ENCODE data around the gene GPATCH8. TPM values are rescaled to one million over a fixed set of nuclear protein-coding genes. Genes with fewer than 3 reads are reported as not detected.

GPATCH8 gene
- polyA plus RNA-seq, 1 of the 3 experiments (the other 2 are of a cell fraction) = 12.7 TPM

DNA sequence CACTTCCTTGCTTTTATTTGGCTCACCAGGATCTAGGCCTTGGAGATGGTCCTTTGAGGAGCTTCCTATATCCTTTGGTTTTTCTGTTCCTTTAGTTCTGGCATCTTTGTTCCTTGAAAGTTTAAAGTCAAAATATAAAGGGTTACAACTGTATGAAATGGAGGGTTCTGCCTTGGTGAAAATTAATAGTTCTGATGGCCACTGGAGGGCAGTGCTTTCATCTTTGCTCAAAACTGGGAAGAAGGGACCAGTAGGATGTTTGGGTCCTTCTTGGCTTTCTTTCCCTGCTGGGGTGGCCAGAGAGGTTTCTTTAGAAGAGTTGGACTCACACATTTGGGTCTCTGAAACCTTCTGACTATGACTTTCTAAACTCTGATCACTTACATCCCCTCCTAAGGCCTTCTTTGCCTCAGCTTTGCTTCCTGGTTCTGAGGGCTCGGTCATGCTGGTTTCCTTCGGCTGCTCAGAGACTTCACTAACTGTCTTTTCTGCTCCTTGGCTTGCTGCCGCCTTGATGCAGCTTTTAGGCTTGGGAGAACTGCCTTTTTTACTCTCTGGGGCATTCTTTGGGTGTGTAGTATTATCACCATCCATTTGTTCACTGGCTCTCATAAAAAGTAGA lies 102.9 kb downstream of the GPATCH8 start:
- Histone ChIP-seq H3K27me3 (ENCODE audit: insufficient read depth) (no peaks in the 10 kb centered on the region), H3K9ac (no peak overlapping the region), H3K4me2 (no peak overlapping the region), H3F3A (replicated peaks; ENCODE audit: insufficient read depth) (peaks cover 3% of the 10 kb centered on the region), H3K4me1 (ENCODE audit: control insufficient read depth in 1 of 2, insufficient read depth in 2 of 2, low read depth in 1 of 2, low read length in 1 of 2) (no peaks in the 10 kb centered on the region), H3K9me3 (no peaks in the 10 kb centered on the region), H3K79me2 (ENCODE audit: insufficient read depth) (no peaks in the 10 kb centered on the region), H2AFZ (ENCODE audit: low read depth) (no peak overlapping the region), H3K9me2 (no peaks in the 10 kb centered on the region), H3K4me3 (ENCODE audit: low read depth in 2 of 2, low read length in 1 of 2) (no peak overlapping the region), H3K36me3 (replicated peaks in 1 of 2; ENCODE audit: control insufficient read depth in 1 of 2, insufficient read depth in 2 of 2, low read length in 1 of 2) (peaks cover 54 to 56% of the 10 kb centered on the region in 2 experiments), H4K20me1 (ENCODE audit: insufficient read depth) (no peaks in the 10 kb centered on the region), H3K27ac (ENCODE audit: low read depth in 2 of 2, low read length in 1 of 2) (no peak overlapping the region)
- TF ChIP-seq FOXJ3 (CRISPR knock-in tag; IDR thresholded peaks at IDR 0.05) = no peak
- peak; percentile 59 for TF ChIP-seq RAD21 (IDR thresholded peaks at IDR 0.05; ENCODE audit: low read length)
- TF ChIP-seq, protein P1, sequence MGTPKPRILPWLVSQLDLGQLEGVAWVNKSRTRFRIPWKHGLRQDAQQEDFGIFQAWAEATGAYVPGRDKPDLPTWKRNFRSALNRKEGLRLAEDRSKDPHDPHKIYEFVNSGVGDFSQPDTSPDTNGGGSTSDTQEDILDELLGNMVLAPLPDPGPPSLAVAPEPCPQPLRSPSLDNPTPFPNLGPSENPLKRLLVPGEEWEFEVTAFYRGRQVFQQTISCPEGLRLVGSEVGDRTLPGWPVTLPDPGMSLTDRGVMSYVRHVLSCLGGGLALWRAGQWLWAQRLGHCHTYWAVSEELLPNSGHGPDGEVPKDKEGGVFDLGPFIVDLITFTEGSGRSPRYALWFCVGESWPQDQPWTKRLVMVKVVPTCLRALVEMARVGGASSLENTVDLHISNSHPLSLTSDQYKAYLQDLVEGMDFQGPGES (IDR thresholded peaks at IDR 0.05; ENCODE audit: low read depth, low read length) = no peak
- TF ChIP-seq, protein P2, sequence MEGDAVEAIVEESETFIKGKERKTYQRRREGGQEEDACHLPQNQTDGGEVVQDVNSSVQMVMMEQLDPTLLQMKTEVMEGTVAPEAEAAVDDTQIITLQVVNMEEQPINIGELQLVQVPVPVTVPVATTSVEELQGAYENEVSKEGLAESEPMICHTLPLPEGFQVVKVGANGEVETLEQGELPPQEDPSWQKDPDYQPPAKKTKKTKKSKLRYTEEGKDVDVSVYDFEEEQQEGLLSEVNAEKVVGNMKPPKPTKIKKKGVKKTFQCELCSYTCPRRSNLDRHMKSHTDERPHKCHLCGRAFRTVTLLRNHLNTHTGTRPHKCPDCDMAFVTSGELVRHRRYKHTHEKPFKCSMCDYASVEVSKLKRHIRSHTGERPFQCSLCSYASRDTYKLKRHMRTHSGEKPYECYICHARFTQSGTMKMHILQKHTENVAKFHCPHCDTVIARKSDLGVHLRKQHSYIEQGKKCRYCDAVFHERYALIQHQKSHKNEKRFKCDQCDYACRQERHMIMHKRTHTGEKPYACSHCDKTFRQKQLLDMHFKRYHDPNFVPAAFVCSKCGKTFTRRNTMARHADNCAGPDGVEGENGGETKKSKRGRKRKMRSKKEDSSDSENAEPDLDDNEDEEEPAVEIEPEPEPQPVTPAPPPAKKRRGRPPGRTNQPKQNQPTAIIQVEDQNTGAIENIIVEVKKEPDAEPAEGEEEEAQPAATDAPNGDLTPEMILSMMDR (IDR thresholded peaks at IDR 0.05) = peak; percentile 69
- TF ChIP-seq JUND (IDR thresholded peaks at IDR 0.05) = no peak
- peak; percentile 55 for TF ChIP-seq SMC3 (IDR thresholded peaks at IDR 0.05; ENCODE audit: low read depth, low read length)
- POLR2A ChIA-PET = no interaction called here
- CTCF ChIA-PET = interaction anchor here (0.8 to 2.5 kb wide), 14 partner anchors 9 to 214 kb away, joined by 3 to 13 read pairs (median 4); partner anchors contain the start of genes ITGA2B and TMUB2
- 100% methylated on average over 3 of the region's 3 CpGs for WGBS (ENCODE audit: low lambda C conversion rate)
- DNase-seq = no peak

DNA sequence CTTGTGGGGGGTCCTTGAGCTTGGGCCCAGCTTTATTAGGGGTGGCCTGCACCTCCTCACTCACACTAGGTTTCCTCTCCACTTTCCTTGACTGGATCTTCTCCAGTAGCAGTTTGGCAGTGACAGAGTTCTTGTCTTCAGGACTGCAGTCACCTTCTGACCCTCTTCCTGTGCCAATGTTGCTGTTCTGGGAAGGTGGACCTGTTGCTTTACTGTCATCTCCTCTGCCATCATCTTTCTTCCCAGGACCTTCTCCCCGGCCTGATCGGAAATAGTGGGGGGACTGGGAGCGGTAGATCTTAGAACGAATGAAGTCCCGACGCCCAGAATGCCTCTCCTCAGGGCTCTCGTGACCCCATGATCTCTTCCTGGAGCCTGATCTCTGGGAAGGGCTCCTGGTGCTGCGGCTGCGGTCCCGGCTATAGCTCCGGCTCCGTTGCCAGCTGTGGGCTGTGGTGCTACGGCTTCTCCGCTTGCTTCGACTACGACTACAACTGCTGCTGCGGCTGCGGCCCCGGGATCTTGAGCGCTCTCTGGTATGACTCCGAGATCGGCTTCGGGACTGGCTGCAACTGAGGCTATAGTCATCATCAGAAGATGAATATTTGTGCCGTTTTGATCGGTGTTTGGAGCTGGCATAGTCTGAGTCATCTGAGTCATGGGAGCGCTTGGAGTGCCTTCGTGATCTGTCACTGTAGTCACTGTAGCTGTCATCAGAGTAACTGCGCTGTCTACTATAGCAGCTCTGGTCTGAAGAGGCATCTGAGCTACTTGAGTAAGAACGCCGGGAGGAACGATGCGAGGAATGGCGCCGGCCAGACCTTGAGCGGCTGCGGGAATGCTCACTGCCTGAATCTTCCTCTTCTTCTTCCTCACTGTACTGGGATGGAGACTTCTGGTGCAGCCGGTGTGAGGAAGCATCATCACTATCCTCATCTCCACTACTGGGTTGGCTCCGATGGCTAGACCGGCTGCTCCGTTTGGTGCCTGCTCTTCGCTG lies 104.2 kb downstream of the GPATCH8 start:
- Histone ChIP-seq H3K4me2 (no peak overlapping the region), H2AFZ (ENCODE audit: low read depth) (no peak overlapping the region), H4K20me1 (ENCODE audit: insufficient read depth) (no peaks in the 10 kb centered on the region), H3K27ac (ENCODE audit: low read depth in 2 of 2, low read length in 1 of 2) (no peak overlapping the region), H3K4me1 (ENCODE audit: control insufficient read depth in 1 of 2, insufficient read depth in 2 of 2, low read depth in 1 of 2, low read length in 1 of 2) (no peaks in the 10 kb centered on the region), H3K27me3 (ENCODE audit: insufficient read depth) (no peaks in the 10 kb centered on the region), H3K36me3 (replicated peaks in 1 of 2; ENCODE audit: control insufficient read depth in 1 of 2, insufficient read depth in 2 of 2, low read length in 1 of 2) (peaks cover 45 to 54% of the 10 kb centered on the region in 2 experiments), H3K79me2 (ENCODE audit: insufficient read depth) (no peaks in the 10 kb centered on the region), H3K4me3 (ENCODE audit: low read depth in 2 of 2, low read length in 1 of 2) (no peak overlapping the region), H3K9me2 (no peaks in the 10 kb centered on the region), H3K9ac (no peak overlapping the region), H3F3A (replicated peaks; ENCODE audit: insufficient read depth) (no peaks in the 10 kb centered on the region), H3K9me3 (no peaks in the 10 kb centered on the region)
- ChIA-PET CTCF (interaction anchor here (0.8 to 2.5 kb wide), 11 partner anchors 9 to 212 kb away, joined by 3 to 13 read pairs (median 4); partner anchors contain the start of genes ITGA2B and TMUB2), POLR2A (no interaction called here)
- 96% methylated on average over 39 of the region's 41 CpGs for whole genome bisulfite sequencing (ENCODE audit: low lambda C conversion rate)
- no peak for DNase-seq
- no peak for TF ChIP-seq FOXM1 (IDR thresholded peaks at IDR 0.05; ENCODE audit: low read depth)
- no peak for TF ChIP-seq RCOR1 (IDR thresholded peaks at IDR 0.05; ENCODE audit: low read length)
- TF ChIP-seq RAD21 (IDR thresholded peaks at IDR 0.05; ENCODE audit: low read length) = no peak
- TF ChIP-seq NRF1 (IDR thresholded peaks at IDR 0.05; ENCODE audit: low read depth, low read length) = no peak
- no peak for TF ChIP-seq SIN3A (IDR thresholded peaks at IDR 0.05; ENCODE audit: borderline replicate concordance, low read depth, low read length)
- TF ChIP-seq ELF1 (IDR thresholded peaks at IDR 0.05) = no peak
- TF ChIP-seq EZH2phosphoT487 (IDR thresholded peaks at IDR 0.05; ENCODE audit: borderline replicate concordance, low read depth) = no peak
- TF ChIP-seq, protein P3, sequence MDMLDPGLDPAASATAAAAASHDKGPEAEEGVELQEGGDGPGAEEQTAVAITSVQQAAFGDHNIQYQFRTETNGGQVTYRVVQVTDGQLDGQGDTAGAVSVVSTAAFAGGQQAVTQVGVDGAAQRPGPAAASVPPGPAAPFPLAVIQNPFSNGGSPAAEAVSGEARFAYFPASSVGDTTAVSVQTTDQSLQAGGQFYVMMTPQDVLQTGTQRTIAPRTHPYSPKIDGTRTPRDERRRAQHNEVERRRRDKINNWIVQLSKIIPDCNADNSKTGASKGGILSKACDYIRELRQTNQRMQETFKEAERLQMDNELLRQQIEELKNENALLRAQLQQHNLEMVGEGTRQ (IDR thresholded peaks at IDR 0.05; ENCODE audit: borderline replicate concordance, low read depth, low read length) = no peak
- TF ChIP-seq YY1 (IDR thresholded peaks at IDR 0.05; ENCODE audit: low read depth) = no peak
- TF ChIP-seq RFX5 (IDR thresholded peaks at IDR 0.05; ENCODE audit: low read length) = no peak
- no peak for TF ChIP-seq TEAD4 (IDR thresholded peaks at IDR 0.05; ENCODE audit: borderline replicate concordance, insufficient read depth)
- TF ChIP-seq FOXJ3 (CRISPR knock-in tag; IDR thresholded peaks at IDR 0.05) = no peak
- no peak for TF ChIP-seq MEF2A (IDR thresholded peaks at IDR 0.05; ENCODE audit: borderline replicate concordance, low read depth)
- TF ChIP-seq CHD2 (IDR thresholded peaks at IDR 0.05; ENCODE audit: low read length, partially characterized antibody) = no peak
- TF ChIP-seq SMC3 (IDR thresholded peaks at IDR 0.05; ENCODE audit: low read depth, low read length) = no peak
- TF ChIP-seq, protein P4, sequence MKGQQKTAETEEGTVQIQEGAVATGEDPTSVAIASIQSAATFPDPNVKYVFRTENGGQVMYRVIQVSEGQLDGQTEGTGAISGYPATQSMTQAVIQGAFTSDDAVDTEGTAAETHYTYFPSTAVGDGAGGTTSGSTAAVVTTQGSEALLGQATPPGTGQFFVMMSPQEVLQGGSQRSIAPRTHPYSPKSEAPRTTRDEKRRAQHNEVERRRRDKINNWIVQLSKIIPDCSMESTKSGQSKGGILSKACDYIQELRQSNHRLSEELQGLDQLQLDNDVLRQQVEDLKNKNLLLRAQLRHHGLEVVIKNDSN (IDR thresholded peaks at IDR 0.05; ENCODE audit: borderline replicate concordance, low read depth) = no peak
- TF ChIP-seq GABPA (IDR thresholded peaks at IDR 0.05; ENCODE audit: low read depth) = no peak
